Measurements from ENCODE around the gene CIB4. TPM values are rescaled to one million over a fixed set of nuclear protein-coding genes. Genes with fewer than 3 reads are reported as not detected.

CIB4 gene
- total and polyA plus RNA-seq, 2 of the 4 experiments (the other 2 are of a cell fraction): not detected

GRCh38 chr2:26683583-26683982, 42.4 kb upstream of the CIB4 start:
- H4K20me1 ChIP-seq (ENCODE audit: insufficient read depth, low read length): no peaks in the 10 kb centered on the region
- H3K9me3 ChIP-seq (ENCODE audit: control insufficient read depth, insufficient read depth, low read length): no peaks in the 10 kb centered on the region
- H4K5ac ChIP-seq (ENCODE audit: low read depth, low read length): no peak overlapping the region
- no TSS peak for BruUV-seq (replicated peaks)
- no peak overlapping the region for H3K27ac ChIP-seq (ENCODE audit: insufficient read depth, low read length)
- no peak overlapping the region for H4K91ac ChIP-seq (ENCODE audit: insufficient read depth, low read depth, low read length)
- no peak overlapping the region for H3K4me3 ChIP-seq (ENCODE audit: insufficient read depth, low read depth, low read length)
- H3K27me3 ChIP-seq (ENCODE audit: control insufficient read depth, insufficient read depth, low read length): peaks cover 73% of the 10 kb centered on the region
- no peak overlapping the region for H2AFZ ChIP-seq (replicated peaks; ENCODE audit: low read length, poor library complexity)
- no peak overlapping the region for H3K4ac ChIP-seq (ENCODE audit: low read depth, low read length)
- H2BK15ac ChIP-seq (ENCODE audit: low read depth, low read length): no peak overlapping the region
- no peak overlapping the region for H3K9ac ChIP-seq (ENCODE audit: low read depth, low read length)
- WGBS, 2 experiments (ENCODE audit: extremely low coverage in 2 of 2, insufficient read length in 1 of 2): 91% methylated on average over 3 of the region's 6 CpGs; no CpG with 5 or more reads in 1 of the 2 experiments
- H3K14ac ChIP-seq (replicated peaks; ENCODE audit: low read depth, low read length): no peak overlapping the region
- no peak overlapping the region for H3K4me2 ChIP-seq (ENCODE audit: low read depth, low read length)
- H3K79me1 ChIP-seq (ENCODE audit: low read depth in 1 of 2, low read length in 2 of 2): no peaks in the 10 kb centered on the region
- no peak for ATAC-seq (ENCODE audit: low read depth)
- H3K9me1 ChIP-seq (ENCODE audit: insufficient read depth, low read length): no peaks in the 10 kb centered on the region
- no peak for DNase-seq
- no peak for TF ChIP-seq MXI1 (IDR thresholded peaks at IDR 0.05; ENCODE audit: borderline replicate concordance, low read depth, low read length)
- no peak for TF ChIP-seq FOS (IDR thresholded peaks at IDR 0.05; ENCODE audit: low read depth, low read length)
- no peak for TF ChIP-seq USF2 (IDR thresholded peaks at IDR 0.05; ENCODE audit: low read depth, low read length)
- no peak for TF ChIP-seq RFX5 (IDR thresholded peaks at IDR 0.05; ENCODE audit: low read depth, low read length)
- TF ChIP-seq RAD21 (IDR thresholded peaks at IDR 0.05; ENCODE audit: low read length): no peak
- TF ChIP-seq SMC3 (IDR thresholded peaks at IDR 0.05; ENCODE audit: low read depth, low read length): no peak
- TF ChIP-seq CEBPB (IDR thresholded peaks at IDR 0.05; ENCODE audit: low read depth, low read length): no peak
- TF ChIP-seq CHD1 (IDR thresholded peaks at IDR 0.05; ENCODE audit: low read depth, low read length): no peak
- TF ChIP-seq MAZ (IDR thresholded peaks at IDR 0.05; ENCODE audit: borderline replicate concordance, low read depth, low read length): no peak
- no peak for TF ChIP-seq CTCF (conservative IDR thresholded peaks at IDR 0.05; ENCODE audit: low read depth, low read length)
- TF ChIP-seq POLR2A (IDR thresholded peaks at IDR 0.05; ENCODE audit: low read depth, low read length): no peak
- H3K23ac ChIP-seq (ENCODE audit: low read depth, low read length): no peak overlapping the region
- H3K18ac ChIP-seq (ENCODE audit: low read depth, low read length): no peak overlapping the region
- no peak overlapping the region for H2BK120ac ChIP-seq (ENCODE audit: low read depth, low read length)
- dilution Hi-C loops (cut with HindIII; ENCODE audit: low sequenced_read_pairs, unreplicated experiment) (no loop called here), intact Hi-C loops (cut with micrococcal nuclease) (no loop called here), in situ Hi-C loops (cut with MboI; ENCODE audit: low sequenced_read_pairs) (no loop called here)
- H3K4me1 ChIP-seq (ENCODE audit: control insufficient read depth, insufficient read depth, low read length): no peaks in the 10 kb centered on the region
- no peak overlapping the region for H2AK9ac ChIP-seq (replicated peaks; ENCODE audit: low read depth, low read length, poor library complexity)
- ChIA-PET POLR2A (ENCODE audit: unreplicated experiment) (no interaction called here), CTCF (no interaction called here)
- no peaks in the 10 kb centered on the region for H3K36me3 ChIP-seq (ENCODE audit: control insufficient read depth, insufficient read depth, low read length)
- no peak overlapping the region for H2BK5ac ChIP-seq (ENCODE audit: low read depth, low read length, poor library complexity, severe bottlenecking)
- no peak overlapping the region for H2BK20ac ChIP-seq (ENCODE audit: low read depth, low read length)
- H2AK5ac ChIP-seq (ENCODE audit: low read depth, low read length): no peak overlapping the region
- H3K56ac ChIP-seq (ENCODE audit: extremely low read depth, insufficient read depth, low read length): no peak overlapping the region
- no peak overlapping the region for H4K8ac ChIP-seq (ENCODE audit: low read depth in 2 of 2, low read length in 2 of 2)

Data from IMR-90 (cell line).